NOMO-1 treated with DMSO at 0.1 percent for 48 hours (cell line): ENCODE results near the gene EGFR.

Source experiments
- DNase-seq: peaks from one replicate; lab custom pipeline; 2025; ENCODE audit not compliant: unreplicated experiment; lab: John Stamatoyannopoulos, UW

EGFR gene

DNA sequence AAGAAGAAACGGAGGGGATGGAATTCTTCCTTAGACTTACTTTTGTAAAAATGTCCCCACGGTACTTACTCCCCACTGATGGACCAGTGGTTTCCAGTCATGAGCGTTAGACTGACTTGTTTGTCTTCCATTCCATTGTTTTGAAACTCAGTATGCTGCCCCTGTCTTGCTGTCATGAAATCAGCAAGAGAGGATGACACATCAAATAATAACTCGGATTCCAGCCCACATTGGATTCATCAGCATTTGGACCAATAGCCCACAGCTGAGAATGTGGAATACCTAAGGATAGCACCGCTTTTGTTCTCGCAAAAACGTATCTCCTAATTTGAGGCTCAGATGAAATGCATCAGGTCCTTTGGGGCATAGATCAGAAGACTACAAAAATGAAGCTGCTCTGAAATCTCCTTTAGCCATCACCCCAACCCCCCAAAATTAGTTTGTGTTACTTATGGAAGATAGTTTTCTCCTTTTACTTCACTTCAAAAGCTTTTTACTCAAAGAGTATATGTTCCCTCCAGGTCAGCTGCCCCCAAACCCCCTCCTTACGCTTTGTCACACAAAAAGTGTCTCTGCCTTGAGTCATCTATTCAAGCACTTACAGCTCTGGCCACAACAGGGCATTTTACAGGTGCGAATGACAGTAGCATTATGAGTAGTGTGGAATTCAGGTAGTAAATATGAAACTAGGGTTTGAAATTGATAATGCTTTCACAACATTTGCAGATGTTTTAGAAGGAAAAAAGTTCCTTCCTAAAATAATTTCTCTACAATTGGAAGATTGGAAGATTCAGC lies 187.6 kb downstream of the EGFR start:
- no peak for DNase-seq

DNA sequence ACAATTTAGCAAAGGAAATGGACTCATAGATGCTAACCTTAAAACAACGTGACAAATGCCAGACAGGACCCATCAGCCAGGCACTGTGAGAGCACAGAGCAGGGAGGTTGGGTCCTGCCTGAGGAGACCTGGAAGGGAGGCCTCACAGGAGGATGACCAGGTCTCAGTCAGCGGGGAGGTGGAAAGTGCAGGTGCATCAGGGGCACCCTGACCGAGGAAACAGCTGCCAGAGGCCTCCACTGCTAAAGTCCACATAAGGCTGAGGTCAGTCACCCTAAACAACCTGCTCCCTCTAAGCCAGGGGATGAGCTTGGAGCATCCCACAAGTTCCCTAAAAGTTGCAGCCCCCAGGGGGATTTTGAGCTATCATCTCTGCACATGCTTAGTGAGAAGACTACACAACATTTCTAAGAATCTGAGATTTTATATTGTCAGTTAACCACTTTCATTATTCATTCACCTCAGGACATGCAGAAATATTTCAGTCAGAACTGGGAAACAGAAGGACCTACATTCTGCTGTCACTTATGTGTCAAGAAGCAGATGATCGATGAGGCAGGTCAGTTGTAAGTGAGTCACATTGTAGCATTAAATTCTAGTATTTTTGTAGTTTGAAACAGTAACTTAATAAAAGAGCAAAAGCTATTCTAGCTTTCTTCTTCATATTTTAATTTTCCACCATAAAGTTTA lies 188.8 kb downstream of the EGFR start:
- no peak for DNase-seq

DNA sequence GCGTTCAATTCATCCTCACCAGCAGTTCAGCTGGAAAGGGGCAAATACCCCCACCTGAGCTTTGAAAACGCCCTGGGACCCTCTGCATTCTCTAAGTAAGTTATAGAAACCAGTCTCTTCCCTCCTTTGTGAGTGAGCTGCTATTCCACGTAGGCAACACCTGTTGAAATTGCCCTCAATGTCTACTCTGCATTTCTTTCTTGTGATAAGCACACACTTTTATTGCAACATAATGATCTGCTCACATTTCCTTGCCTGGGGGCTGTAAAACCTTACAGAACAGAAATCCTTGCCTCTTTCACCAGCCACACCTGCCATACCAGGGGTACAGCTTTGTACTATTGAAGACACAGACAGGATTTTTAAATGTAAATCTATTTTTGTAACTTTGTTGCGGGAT lies 190.5 kb downstream of the EGFR start:
- DNase-seq: no peak

DNA sequence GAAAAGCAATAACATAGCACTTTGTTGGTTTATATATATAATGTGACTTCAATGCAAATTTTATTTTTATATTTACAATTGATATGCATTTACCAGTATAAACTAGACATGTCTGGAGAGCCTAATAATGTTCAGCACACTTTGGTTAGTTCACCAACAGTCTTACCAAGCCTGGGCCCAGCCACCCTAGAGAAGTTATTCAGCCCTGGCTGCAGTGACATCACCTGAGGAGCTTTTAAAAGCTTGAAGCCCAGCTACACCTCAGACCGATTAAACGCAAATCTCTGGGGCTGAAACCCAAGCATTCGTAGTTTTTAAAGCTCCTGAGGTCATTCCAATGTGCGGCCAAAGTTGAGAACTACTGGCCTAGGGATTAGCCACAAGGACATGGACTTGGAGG lies 191.4 kb downstream of the EGFR start:
- no peak for DNase-seq

DNA sequence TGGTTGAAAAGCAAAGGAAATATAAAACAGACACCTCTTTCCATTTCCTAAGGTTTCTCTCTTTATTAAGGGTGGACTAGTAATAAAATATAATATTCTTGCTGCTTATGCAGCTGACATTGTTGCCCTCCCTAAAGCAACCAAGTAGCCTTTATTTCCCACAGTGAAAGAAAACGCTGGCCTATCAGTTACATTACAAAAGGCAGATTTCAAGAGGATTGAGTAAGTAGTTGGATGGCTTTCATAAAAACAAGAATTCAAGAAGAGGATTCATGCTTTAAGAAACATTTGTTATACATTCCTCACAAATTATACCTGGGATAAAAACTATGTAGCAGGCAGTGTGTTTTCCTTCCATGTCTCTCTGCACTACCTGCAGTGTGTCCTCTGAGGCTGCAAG lies 191.9 kb downstream of the EGFR start:
- no peak for DNase-seq

DNA sequence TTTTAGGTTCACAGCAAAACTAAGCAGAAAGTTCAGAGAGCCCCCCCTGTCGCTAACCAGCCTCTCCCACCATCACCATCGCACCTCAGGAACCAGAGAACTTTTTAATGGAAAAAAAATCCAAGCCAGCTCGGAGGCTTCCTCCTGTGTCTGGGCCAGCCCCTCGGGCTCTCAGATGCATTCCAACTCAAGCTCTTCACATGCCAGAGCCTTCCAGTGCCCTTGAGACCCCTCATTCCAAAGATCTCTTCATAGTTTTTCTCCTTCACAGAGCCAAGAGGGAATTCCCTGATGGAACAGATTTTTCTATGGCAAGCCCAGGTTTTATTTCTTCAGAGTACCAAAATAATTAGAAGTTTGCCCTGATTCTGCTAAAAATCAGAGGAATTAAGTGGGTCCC lies 192.9 kb downstream of the EGFR start:
- DNase-seq: no peak

DNA sequence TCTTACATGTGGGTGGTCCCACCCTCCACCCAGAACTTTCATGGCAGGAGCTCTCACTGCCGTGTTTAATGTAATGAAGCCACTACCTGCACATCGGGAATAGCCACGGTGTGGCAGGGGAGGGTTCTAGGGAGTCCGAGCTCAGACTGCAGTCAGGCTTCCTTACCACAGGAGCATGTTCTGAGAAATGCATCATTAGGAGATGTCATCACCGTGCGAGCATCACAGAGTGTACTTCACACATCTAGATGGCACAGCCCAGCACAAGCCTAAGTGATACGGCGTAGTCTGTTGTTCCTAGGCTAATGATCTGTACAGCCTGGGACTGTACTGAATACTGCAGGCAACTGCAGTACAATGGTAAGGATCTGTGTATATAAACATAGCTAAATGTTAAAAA lies 193.4 kb downstream of the EGFR start:
- no peak for DNase-seq

DNA sequence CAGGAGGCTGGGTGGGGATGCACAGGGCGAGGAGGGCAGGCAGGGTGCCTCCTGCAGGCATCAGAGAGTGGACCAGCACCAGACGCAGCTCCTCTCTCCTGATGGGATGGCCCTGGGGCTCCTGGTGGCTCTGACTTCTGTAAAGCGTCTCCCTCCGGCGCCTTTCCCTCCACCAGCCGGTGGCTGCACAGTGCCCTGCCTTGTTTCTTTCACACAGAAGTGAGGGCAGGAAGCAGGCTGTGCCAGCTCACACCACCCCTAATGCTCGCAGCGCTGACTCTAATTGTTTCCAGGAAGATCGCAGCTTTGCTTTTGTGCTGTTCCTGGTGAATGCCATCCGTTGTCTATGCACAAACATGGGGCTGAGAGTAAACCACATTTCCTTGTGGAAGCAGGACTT lies 194.0 kb downstream of the EGFR start:
- no peak for DNase-seq

DNA sequence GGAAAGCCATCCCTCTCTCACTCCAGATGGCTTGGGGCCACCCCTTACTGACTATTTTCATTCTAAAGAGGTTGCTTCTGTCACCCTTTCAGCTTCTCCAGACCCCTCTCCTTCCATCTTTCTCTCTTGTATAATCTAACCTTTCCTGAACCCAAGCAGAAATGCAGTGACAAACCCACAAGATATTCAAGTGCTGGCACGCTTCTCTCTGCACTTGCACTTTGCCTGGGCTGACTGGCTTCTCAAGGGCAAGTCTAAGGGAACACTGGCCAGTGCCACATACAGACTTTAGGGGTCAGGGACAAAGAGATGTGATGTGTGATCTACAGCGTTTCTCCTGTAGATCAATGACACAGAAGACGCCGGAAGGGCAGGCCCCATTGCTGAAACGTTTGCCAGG lies 195.9 kb downstream of the EGFR start:
- DNase-seq: no peak

DNA sequence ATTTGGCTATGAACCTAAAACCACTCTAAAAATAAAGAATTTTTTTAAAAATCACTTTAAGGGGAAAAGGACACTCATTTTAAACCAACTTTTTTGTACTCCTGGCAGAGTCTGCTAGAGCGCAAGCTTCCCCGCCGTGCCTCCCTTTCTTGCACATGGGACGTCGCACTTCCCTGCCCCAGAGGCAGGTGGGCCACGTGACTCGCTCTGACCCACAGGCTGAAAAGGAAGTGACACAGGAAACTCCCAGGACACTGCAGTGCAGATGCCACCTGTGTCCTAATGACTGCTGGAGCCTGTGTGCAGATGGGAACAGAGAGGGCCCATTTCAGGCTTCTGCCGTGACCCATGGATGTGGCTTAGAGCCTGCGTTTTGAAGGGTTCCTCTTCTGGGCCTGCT lies 204.2 kb downstream of the EGFR start:
- DNase-seq: no peak

DNA sequence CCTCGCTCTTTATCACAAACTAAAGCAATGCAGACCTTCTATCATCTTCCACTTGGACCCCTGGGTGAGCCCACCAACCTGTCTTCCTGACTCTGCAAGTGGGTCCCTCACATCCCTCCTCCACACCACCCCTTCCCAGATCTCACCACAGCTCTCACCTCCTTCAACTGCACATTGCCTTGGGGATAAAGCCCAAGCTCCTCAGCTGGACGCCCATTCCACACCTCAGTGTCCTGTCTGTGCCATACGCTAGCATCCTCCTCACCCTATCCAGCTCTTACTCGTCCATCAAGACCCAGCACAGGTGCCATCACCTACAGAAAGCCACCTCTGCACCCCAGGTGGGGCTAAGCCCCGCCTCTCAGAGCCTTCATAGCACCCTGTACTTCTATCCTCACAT lies 205.3 kb downstream of the EGFR start:
- DNase-seq: no peak

DNA sequence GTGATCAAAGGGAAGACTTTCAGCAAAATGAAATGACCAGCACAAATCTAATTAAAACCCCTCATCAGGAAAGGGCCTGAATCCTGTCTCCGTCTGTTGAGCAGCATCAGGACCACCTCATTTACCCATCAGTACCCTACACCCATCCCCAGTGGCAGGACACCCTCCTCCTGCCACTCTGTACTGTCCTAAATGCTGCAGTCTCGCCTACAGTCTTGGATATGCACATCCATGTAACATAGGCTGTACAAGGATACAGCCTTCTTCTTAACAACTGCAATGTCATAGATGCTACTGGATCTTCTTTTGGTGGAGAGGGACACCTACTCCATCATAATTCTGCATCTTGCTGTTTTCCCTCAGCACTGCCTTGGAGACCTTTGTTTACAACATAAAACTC lies 206.0 kb downstream of the EGFR start:
- DNase-seq: no peak

DNA sequence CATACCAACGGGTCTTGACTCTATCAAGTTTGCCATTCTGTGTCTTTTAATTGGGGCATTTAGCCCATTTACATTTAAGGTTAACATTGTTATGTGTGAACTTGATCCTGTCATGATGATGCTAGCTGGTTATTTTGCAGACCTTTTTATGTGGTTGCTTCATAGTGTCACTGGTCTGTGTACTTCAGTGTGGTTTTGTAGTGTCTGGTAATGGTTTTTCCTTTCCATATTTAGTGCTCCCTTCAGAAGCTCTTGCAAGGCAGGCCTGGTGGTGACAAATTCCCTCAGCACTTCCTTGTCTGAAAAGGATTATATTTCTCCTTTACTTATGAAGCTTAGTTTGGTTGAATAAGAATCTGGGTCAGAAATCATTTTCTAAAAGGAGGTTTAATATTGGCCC lies 211.2 kb downstream of the EGFR start:
- DNase-seq: no peak

DNA sequence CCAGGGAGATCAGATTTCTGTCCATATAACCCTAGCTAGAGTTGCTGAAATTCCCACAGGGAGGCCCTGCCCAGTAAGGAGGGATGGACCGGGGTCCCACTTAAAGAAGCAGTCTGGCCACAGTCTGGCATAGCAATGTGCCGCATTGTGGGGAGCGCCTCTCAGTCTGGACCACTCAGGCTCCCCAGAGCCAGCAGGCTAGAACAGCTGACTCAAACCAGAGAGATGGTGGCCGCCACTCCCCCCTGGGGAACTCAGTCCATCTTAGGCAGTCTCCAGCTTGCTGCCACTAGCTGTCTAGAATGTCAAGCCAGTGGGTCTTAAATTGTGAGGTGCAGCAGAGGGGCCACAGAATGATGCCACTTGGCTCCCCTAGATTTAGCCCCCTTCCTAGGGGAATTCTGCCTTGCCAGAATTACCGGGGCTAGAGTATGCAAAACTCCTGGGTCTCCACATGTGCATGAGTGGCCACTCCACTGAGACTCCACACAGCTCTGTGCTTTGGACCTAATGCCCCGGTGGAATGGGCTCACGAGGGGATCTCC lies 213.0 kb downstream of the EGFR start:
- DNase-seq: no peak

DNA sequence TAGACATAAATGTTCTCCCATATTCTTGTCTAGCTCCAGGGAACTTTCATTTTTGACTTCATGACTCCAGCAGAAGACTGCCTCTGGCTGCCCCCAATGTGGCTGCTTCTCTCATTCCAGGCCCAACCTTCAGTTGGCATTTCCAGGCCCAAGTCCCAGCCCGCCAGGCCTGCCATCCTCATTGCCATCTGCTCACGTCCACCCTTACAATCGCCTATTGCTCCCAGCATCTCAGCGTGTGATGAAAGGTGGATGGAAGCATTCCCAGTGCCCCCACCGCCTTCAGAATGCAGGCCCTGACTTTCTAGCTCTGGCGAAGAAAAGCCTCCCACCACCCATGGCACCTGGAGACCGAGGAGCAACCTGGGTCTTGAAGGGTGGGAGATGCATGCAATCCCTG lies 214.2 kb downstream of the EGFR start:
- no peak for DNase-seq

DNA sequence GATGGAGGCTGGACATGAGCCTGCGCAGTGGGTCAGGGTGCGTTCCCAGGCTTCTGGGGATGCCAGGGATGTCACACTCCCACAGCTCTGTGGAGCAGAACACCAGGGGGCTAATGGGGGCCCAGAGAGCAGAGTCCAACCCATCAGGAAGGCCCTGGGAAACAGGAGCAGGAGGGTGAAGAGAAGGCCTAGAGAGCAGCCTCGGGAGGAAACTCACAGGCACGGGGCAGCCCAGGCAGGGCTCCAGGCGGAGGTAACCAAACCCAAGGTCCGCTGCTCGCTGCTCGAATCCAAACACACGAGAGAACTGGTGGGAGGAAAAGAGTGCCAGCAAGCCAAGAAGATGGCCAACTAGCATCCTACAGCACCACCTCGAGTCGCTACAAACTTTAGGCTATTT lies 215.6 kb downstream of the EGFR start:
- DNase-seq: no peak

DNA sequence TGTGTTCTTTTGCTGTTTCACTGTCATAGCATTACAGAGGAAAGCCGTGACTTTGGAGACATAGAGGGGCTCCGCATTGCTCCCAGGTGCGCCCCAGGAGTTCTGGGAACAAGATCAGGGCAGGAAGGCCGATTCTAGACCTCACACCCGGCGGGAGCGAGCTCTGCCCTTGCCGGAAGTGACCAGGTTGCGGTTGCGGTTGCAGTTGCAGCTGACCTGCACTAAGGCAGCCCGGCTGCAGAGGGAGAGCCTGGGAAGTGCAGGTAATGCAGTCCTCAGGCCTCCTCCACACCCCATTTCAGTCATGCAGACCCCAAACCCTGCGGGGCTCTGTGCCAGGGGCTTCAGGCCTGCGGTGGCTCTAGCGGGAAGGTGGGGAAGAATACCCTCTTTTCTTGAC lies 216.3 kb downstream of the EGFR start:
- no peak for DNase-seq

DNA sequence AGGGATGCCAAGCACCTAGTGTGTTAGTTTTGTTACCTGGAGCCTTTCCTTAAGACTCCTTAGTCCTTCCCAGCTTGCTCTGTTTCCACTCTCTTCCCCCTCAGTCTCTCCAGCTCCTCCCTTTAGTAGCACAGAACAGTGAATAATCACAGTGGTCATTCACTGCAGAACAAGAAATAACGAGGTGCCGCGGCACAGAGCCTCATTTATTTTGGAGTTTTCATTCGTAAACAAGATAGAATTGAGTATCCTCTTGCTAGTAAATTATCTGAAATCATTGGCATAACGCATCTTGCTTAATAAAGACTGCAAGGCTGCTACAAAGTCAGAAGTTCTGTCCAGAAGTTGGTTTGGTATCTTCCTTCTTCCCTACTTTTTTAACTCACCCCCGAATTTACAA lies 217.0 kb downstream of the EGFR start:
- no peak for DNase-seq

DNA sequence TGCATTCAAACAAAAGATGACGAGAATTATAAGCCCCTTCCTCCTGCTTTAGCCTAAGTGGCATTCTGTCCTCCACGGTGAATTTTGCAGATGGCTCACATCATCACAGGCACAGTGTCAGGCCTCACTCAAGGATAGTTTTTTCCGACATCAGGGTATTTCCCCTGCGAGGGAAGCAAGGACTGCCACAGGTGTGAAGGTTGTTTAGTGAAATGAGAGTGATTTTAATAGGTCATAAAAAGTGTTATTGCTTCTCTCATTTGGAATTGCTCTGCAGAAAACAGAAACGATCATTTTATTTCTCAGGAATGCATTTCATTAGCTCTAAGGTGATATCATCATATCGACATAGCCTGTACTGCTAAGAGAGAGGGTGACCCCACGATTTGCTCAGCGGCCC lies 217.7 kb downstream of the EGFR start:
- no peak for DNase-seq

DNA sequence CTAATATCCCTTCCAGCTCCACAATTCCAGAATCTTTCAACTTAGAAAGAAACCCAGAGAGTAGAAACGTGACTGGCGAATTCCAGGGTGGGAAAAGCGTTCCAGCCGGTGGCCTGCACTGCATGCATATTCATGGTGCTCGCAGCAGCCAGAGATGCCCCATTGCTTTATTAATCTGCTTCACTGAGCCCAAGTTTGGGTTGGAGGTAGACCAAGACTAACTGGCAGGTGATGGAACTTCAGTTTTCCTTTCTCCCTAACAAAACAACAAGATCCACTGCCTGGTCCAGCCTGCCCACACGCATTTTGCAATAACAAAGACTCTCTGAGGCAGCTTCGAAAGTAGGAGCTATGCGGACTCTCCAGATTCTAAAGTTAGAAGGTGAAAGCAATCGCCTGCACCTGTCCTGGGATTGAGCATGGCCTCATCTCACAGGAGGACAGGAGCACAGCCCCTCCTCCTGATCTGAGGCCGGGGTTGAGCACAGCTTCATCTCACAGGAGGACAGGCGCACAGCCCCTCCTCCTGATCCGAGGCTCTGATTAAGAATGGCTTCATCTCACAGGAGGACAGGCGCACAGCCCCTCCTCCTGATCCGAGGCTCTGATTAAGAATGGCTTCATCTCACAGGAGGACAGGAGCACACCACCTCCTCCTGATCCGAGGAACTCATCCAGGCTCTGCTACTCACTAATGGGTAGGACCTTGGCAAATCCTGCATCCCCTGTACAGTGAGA lies 218.5 kb downstream of the EGFR start:
- no peak for DNase-seq

DNA sequence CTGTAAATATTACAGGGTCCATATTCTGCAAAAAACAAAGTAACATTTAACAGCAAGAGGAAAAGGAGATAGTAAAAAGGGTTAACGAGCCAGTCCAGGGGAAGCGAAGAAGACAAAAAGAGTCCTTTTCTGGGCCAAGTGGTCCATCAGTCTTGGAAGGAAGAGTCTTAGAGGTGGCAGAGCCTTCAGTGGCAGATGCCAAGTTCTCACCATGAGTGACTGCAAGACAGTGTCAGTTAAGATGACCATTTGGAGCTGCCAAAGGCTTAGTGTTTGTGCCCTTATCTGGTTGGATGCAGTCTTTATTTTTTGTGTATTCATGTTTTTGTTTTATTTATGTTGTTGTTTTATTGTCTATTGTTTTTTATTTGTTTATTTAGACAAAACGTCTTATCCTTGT lies 220.6 kb downstream of the EGFR start:
- no peak for DNase-seq
